Measurements from ENCODE around the gene TRIM72.
"Not testable (repeated sequence)": the region's sequence is repeated elsewhere in the genome, so short reads cannot be mapped to it uniquely, and the experiment has no call there.

TRIM72 gene

GRCh38 chr16:31229501-31229900, 15.6 kb downstream of the TRIM72 start:
- Histone ChIP-seq H3K27ac (ENCODE audit: insufficient read depth, low read depth, low read length, poor library complexity, severe bottlenecking) (no peak overlapping the region), H3K36me3 (ENCODE audit: control insufficient read depth, insufficient read depth, low read length) (no peaks in the 10 kb centered on the region), H3K4me1 (ENCODE audit: control insufficient read depth, insufficient read depth, low read length) (no peaks in the 10 kb centered on the region), H3K27me3 (ENCODE audit: control insufficient read depth, insufficient read depth, low read length, poor library complexity, severe bottlenecking) (no peaks in the 10 kb centered on the region), H3K4me3 (ENCODE audit: insufficient read depth, low read depth, low read length) (no peak overlapping the region), H3K9me3 (ENCODE audit: control insufficient read depth, low read length) (no peaks in the 10 kb centered on the region)
- 90 to 92% methylated on average over 10 of the region's 10 CpGs for WGBS, 2 experiments

DNA sequence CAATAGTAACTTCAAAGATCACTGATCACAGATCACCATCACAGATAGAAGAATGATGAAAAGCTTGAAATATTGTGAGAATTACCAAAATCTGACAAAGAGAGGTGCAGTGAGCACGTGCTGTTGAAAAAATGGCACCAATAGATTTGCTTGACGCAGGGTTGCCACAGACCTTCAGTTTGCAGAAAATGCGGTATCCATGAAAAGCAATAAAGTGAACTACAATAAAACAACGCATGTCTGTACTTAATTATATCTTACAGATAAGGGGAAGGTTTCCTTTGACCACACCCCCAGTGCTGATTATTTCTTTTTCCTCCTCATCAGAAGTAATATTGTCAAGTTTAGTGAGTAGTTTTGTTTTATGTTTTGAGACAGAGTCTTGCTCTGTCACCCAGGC, 24.1 kb downstream of the TRIM72 start:
- Histone ChIP-seq H3K4me1 (ENCODE audit: control insufficient read depth, insufficient read depth, low read length) (no peaks in the 10 kb centered on the region), H3K27me3 (ENCODE audit: control insufficient read depth, insufficient read depth, low read length, poor library complexity, severe bottlenecking) (no peaks in the 10 kb centered on the region), H3K36me3 (ENCODE audit: control insufficient read depth, insufficient read depth, low read length) (no peaks in the 10 kb centered on the region), H3K9me3 (ENCODE audit: control insufficient read depth, low read length) (no peaks in the 10 kb centered on the region), H3K27ac (ENCODE audit: insufficient read depth, low read depth, low read length, poor library complexity, severe bottlenecking) (no peak overlapping the region), H3K4me3 (ENCODE audit: insufficient read depth, low read depth, low read length) (no peak overlapping the region)
- WGBS, 2 experiments: 92 to 95% methylated on average over 4 of the region's 4 CpGs

DNA sequence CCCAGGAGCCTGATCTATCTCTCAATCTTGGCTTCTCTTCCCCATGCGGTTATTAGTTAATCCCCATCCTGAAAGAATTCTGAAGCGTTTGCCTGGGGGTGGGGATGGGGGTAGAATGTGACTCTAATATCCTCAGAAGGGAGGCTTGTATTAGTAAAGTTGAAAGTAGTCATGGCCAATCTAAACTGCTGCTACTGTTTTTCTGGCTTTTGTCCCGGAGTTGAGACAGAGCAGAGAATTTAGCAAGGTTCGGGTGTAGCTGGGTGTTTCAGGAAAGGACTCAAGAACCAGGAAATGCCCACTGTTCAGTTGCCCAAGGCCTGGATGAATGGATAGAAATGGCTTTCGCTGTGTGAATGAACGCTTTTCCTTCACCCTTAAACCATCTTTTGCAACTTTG, 28.3 kb downstream of the TRIM72 start:
- Histone ChIP-seq H3K4me1 (ENCODE audit: control insufficient read depth, insufficient read depth, low read length) (no peaks in the 10 kb centered on the region), H3K36me3 (ENCODE audit: control insufficient read depth, insufficient read depth, low read length) (no peaks in the 10 kb centered on the region), H3K9me3 (ENCODE audit: control insufficient read depth, low read length) (no peaks in the 10 kb centered on the region), H3K4me3 (ENCODE audit: insufficient read depth, low read depth, low read length) (no peak overlapping the region), H3K27me3 (ENCODE audit: control insufficient read depth, insufficient read depth, low read length, poor library complexity, severe bottlenecking) (no peaks in the 10 kb centered on the region), H3K27ac (ENCODE audit: insufficient read depth, low read depth, low read length, poor library complexity, severe bottlenecking) (no peak overlapping the region)
- 87% methylated on average over 6 of the region's 6 CpGs for WGBS, 2 experiments

- Histone ChIP-seq H3K4me1 (ENCODE audit: control insufficient read depth, insufficient read depth, low read length) (no peaks in the 10 kb centered on the region), H3K27me3 (ENCODE audit: control insufficient read depth, insufficient read depth, low read length, poor library complexity, severe bottlenecking) (no peaks in the 10 kb centered on the region), H3K9me3 (ENCODE audit: control insufficient read depth, low read length) (no peaks in the 10 kb centered on the region), H3K27ac (ENCODE audit: insufficient read depth, low read depth, low read length, poor library complexity, severe bottlenecking) (no peak overlapping the region), H3K4me3 (ENCODE audit: insufficient read depth, low read depth, low read length) (no peak overlapping the region), H3K36me3 (ENCODE audit: control insufficient read depth, insufficient read depth, low read length) (no peaks in the 10 kb centered on the region)
- WGBS, 2 experiments: 75 to 78% methylated on average over 7 of the region's 9 CpGs
Measured at GRCh38 chr16:31243734-31244670, 30.1 kb downstream of the TRIM72 start.

DNA sequence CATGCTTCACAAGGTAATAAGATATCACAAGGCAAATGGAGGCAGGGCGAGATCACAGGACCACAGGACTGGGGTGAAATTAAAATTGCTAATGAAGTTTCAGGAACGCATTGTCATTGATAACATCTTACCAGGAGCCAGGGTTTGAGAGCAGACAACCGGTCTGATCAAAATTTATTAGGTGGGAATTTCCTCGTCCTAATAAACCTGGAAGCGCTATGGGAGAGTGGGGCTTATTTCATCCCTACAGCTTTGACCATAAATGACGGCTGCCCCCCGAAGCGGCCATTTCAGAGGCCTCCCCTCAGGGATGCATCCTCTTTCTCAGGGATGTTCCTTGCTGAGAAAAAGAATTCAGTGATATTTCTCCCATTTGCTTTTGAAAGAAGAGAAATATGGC, 31.7 kb downstream of the TRIM72 start:
- 26 to 28% methylated on average over 8 of the region's 8 CpGs for WGBS, 2 experiments
- H3K27me3 ChIP-seq (ENCODE audit: control insufficient read depth, insufficient read depth, low read length, poor library complexity, severe bottlenecking); H3K27ac ChIP-seq (ENCODE audit: insufficient read depth, low read depth, low read length, poor library complexity, severe bottlenecking); H3K4me3 ChIP-seq (ENCODE audit: insufficient read depth, low read depth, low read length); H3K4me1 ChIP-seq (ENCODE audit: control insufficient read depth, insufficient read depth, low read length); H3K9me3 ChIP-seq (ENCODE audit: control insufficient read depth, low read length); H3K36me3 ChIP-seq (ENCODE audit: control insufficient read depth, insufficient read depth, low read length): not testable (repeated sequence)

DNA sequence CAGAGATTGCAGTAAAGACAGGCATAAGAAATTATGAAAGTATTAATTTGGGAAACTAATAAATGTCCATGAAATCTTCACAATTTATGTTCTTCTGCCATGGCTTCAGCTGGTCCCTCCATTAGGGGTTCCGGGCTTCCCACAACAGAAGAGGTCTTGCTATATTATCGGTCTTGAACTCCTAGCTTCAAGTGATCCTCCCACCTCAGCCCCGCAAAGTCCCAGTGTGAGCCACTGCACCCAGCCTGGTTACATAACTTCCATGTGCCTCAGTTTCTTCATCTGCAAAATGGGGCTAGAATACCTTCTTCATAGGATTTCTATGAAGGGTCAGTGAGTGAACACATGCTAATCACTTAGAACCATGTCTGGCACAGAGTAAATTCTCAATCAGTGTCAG, 32.4 kb downstream of the TRIM72 start:
- Histone ChIP-seq H3K4me3 (ENCODE audit: insufficient read depth, low read depth, low read length) (no peak overlapping the region), H3K4me1 (ENCODE audit: control insufficient read depth, insufficient read depth, low read length) (no peaks in the 10 kb centered on the region), H3K27me3 (ENCODE audit: control insufficient read depth, insufficient read depth, low read length, poor library complexity, severe bottlenecking) (no peaks in the 10 kb centered on the region), H3K27ac (ENCODE audit: insufficient read depth, low read depth, low read length, poor library complexity, severe bottlenecking) (no peak overlapping the region), H3K36me3 (ENCODE audit: control insufficient read depth, insufficient read depth, low read length) (no peaks in the 10 kb centered on the region), H3K9me3 (ENCODE audit: control insufficient read depth, low read length) (no peaks in the 10 kb centered on the region)
- WGBS, 2 experiments: 91 to 95% methylated on average over 3 of the region's 3 CpGs

GRCh38 chr16:31248344-31248743, 34.4 kb downstream of the TRIM72 start:
- H3K27me3 ChIP-seq (ENCODE audit: control insufficient read depth, insufficient read depth, low read length, poor library complexity, severe bottlenecking): no peaks in the 10 kb centered on the region
- no peaks in the 10 kb centered on the region for H3K36me3 ChIP-seq (ENCODE audit: control insufficient read depth, insufficient read depth, low read length)
- no peak overlapping the region for H3K27ac ChIP-seq (ENCODE audit: insufficient read depth, low read depth, low read length, poor library complexity, severe bottlenecking)
- H3K4me3 ChIP-seq (ENCODE audit: insufficient read depth, low read depth, low read length): no peak overlapping the region
- no peaks in the 10 kb centered on the region for H3K9me3 ChIP-seq (ENCODE audit: control insufficient read depth, low read length)
- WGBS, 2 experiments: 95 to 99% methylated on average over 5 of the region's 5 CpGs
- no peaks in the 10 kb centered on the region for H3K4me1 ChIP-seq (ENCODE audit: control insufficient read depth, insufficient read depth, low read length)

DNA sequence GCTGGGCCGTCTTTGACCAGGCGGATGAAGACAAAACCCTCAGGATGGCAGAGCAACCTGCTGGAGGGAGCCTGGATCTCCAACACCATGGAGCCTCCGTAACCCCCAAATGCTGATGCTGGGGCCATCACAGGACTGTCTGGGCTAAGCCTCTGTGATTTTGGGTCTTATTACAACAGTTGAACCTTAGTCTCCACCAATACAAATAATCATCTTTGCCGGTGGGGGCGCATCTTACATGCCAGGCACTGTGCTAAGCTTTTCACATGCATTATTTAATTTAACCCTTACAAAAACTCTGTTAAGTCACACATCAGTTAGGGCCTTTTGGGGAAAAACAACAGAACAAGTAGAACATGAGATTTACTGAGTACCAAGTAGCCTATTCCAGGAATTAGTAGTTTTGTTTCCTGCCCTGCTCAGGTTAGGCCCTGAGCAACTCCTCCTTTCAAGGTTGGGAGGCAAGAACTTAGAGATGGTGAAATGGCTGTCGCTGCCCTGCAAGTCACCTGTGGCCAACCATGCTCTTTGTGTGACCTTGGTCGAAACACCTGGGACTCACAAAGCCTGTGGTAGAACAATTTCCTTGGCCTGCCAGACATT, 37.0 kb downstream of the TRIM72 start:
- H3K9me3 ChIP-seq (ENCODE audit: control insufficient read depth, low read length): no peaks in the 10 kb centered on the region
- no peak overlapping the region for H3K4me3 ChIP-seq (ENCODE audit: insufficient read depth, low read depth, low read length)
- H3K27ac ChIP-seq (ENCODE audit: insufficient read depth, low read depth, low read length, poor library complexity, severe bottlenecking): no peak overlapping the region
- no peaks in the 10 kb centered on the region for H3K4me1 ChIP-seq (ENCODE audit: control insufficient read depth, insufficient read depth, low read length)
- H3K36me3 ChIP-seq (ENCODE audit: control insufficient read depth, insufficient read depth, low read length): no peaks in the 10 kb centered on the region
- no peaks in the 10 kb centered on the region for H3K27me3 ChIP-seq (ENCODE audit: control insufficient read depth, insufficient read depth, low read length, poor library complexity, severe bottlenecking)
- 94 to 95% methylated on average over 7 of the region's 7 CpGs for WGBS, 2 experiments

DNA sequence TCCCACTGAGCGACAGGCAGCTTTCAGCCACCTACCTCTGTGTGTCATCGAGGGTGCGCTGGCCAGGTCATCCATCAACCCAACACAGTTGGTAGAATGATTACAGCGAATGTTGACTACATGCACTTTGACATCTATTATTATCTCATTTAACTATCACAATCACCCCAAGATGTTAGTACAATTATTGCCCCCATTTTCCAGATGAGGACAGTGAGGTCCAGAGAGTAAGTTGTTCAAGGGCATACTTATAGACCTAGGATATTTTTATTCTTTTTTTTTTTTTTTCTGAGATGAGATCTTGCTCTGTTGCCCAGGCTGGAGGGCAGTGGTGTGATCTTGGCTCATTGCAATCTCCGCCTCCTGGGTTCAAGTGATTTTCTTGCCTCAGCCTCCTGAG, 37.5 kb downstream of the TRIM72 start:
- H3K27ac ChIP-seq (ENCODE audit: insufficient read depth, low read depth, low read length, poor library complexity, severe bottlenecking): no peak overlapping the region
- no peaks in the 10 kb centered on the region for H3K36me3 ChIP-seq (ENCODE audit: control insufficient read depth, insufficient read depth, low read length)
- H3K4me3 ChIP-seq (ENCODE audit: insufficient read depth, low read depth, low read length): no peak overlapping the region
- H3K27me3 ChIP-seq (ENCODE audit: control insufficient read depth, insufficient read depth, low read length, poor library complexity, severe bottlenecking): no peaks in the 10 kb centered on the region
- 89 to 93% methylated on average over 5 of the region's 5 CpGs for WGBS, 2 experiments
- no peaks in the 10 kb centered on the region for H3K9me3 ChIP-seq (ENCODE audit: control insufficient read depth, low read length)
- no peaks in the 10 kb centered on the region for H3K4me1 ChIP-seq (ENCODE audit: control insufficient read depth, insufficient read depth, low read length)

- H3K27me3 ChIP-seq (ENCODE audit: control insufficient read depth, insufficient read depth, low read length, poor library complexity, severe bottlenecking): no peaks in the 10 kb centered on the region
Measured at GRCh38 chr16:31253642-31254045, 39.7 kb downstream of the TRIM72 start.

More at GRCh38 chr16:31253642-31254045, 39.7 kb downstream of the TRIM72 start:
- no peaks in the 10 kb centered on the region for H3K36me3 ChIP-seq (ENCODE audit: control insufficient read depth, insufficient read depth, low read length)
- no peaks in the 10 kb centered on the region for H3K9me3 ChIP-seq (ENCODE audit: control insufficient read depth, low read length)
- no peaks in the 10 kb centered on the region for H3K4me1 ChIP-seq (ENCODE audit: control insufficient read depth, insufficient read depth, low read length)
- no peak overlapping the region for H3K27ac ChIP-seq (ENCODE audit: insufficient read depth, low read depth, low read length, poor library complexity, severe bottlenecking)
- H3K4me3 ChIP-seq (ENCODE audit: insufficient read depth, low read depth, low read length): no peak overlapping the region
- 94% methylated on average over 5 of the region's 5 CpGs for WGBS, 2 experiments
